GM18499 (cell line): ENCODE measurements around the gene RANBP3.

Source experiments
- ATAC-seq: cut with Tn5 transposase; IDR thresholded peaks from one replicate; pipeline ENCODE4 v1.9.1; 2021; ENCODE audit warnings: moderate number of reproducible peaks; ENCODE audit not compliant: insufficient read depth, unreplicated experiment

Gene RANBP3

DNA sequence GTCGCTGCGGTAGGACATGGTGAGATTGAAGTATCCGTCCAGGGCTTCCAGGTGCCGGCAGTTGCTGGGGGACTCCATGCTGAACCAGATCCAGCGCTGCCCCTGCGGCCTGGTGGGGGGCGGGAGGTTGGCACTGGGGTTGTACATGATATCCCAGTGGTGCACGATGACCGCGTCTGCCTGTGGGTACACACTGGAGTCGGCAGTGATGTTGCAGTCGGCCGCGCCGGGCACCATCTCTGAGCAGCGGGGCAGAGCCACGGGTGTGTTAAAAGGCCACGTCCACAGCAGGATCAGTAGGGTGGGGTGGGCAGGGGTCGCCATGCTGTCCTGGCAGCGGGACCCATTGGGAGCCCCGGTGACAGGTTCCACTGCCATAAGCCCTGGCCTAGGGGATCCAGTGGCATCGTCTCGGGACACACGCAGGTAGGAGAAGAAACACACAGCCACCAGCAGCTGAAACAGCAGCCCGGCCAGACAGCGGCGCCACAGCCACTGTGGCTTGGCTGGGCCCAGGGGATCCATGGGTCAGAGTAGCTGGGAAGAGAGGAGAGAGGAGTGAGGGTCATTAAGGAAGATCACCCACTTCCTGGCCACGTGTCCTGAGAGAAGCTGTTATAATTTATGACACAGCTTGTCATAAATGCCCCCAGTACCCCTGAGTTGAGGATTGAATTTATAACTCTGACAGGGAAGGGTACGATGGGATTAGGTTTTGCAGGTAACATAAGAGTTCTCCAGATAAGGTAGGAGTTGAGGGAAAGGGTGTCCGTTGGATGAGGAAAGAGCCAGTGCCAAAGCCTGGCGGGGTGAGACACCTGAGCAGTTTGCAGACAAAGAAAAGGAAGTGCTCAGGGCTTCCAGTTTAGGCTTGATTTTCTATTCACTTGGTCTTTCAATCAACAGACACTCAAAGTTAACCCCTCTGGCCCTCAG, 110.5 kb downstream of the RANBP3 start:
- ATAC-seq, result no peak
